BLaER1 treated with 17β-estradiol and CSF1 and Interleukin-3, amounts not matched to agents 10 nM and 100 nM (cell line): ENCODE results near the gene CARMIL3.

Experiments
- H3K27ac ChIP-seq, 11 experiments: shearing (Covaris generic); formaldehyde crosslinking; 2 replicates each; pipeline ENCODE4 v1.8.1; 2022
- H3K27me3 ChIP-seq, 11 experiments: shearing (Covaris generic); formaldehyde crosslinking; 2 replicates each; pipeline ENCODE4 v1.8.1; 2022
- H3K36me3 ChIP-seq, 11 experiments: shearing (Covaris generic); formaldehyde crosslinking; 2 replicates each; pipeline ENCODE4 v1.8.1; 2022
- H3K4me1 ChIP-seq, 10 experiments: shearing (Covaris generic); formaldehyde crosslinking; 2 replicates each; pipeline ENCODE4 v1.8.1; 2022
- H3K4me2 ChIP-seq, 11 experiments: shearing (Covaris generic); formaldehyde crosslinking; 2 replicates each; pipeline ENCODE4 v1.8.1; 2022
- H3K4me3 ChIP-seq, 10 experiments: shearing (Covaris generic); formaldehyde crosslinking; 2 replicates each; pipeline ENCODE4 v1.8.1; 2022
- H3K9ac ChIP-seq, 11 experiments: shearing (Covaris generic); formaldehyde crosslinking; 2 replicates each; pipeline ENCODE4 v1.8.1; 2022
- H3K9me3 ChIP-seq, 11 experiments: shearing (Covaris generic); formaldehyde crosslinking; replicated peaks in 1 of 11; 2 replicates each; pipeline ENCODE4 v1.8.1; 2022
- H4K20me1 ChIP-seq, 11 experiments: shearing (Covaris generic); formaldehyde crosslinking; 2 replicates each; pipeline ENCODE4 v1.8.1; 2022
- Cebpa-rat ChIP-seq, 11 experiments: shearing (Covaris generic); IDR thresholded peaks; 2 replicates each; pipeline ENCODE4 v1.8.1; 2022

The CARMIL3 gene

GRCh38 chr14:24093901-24094840, 42.4 kb downstream of the CARMIL3 start, which contains the start of gene PCK2:
Gene PCK2, plus strand, starts transcription at chr14:24094311. Its CDS starts 95 bp downstream, at chr14:24094406.
- peak within 1 kb of the TSS; percentile 73 to 97 (median 87) for H3K4me3 ChIP-seq
- H3K9ac ChIP-seq: peak within 1 kb of the TSS; percentile 91 to 100 (median 97)
- peaks cover 41 to 62% (median 49%) of the 10 kb centered on the region in 10 experiments for H3K4me1 ChIP-seq
- H3K36me3 ChIP-seq: peaks cover 24 to 36% (median 30%) of the 10 kb centered on the region in 11 experiments
- no peaks in the 10 kb centered on the region for H3K9me3 ChIP-seq
- H4K20me1 ChIP-seq: peaks cover 0 to 36% (median 4%) of the 10 kb centered on the region in 11 experiments; a peak in 9 of 22 replicates
- peak within 1 kb of the TSS; percentile 79 to 94 (median 91) for H3K4me2 ChIP-seq
- H3K27me3 ChIP-seq: no peaks in the 10 kb centered on the region
- 0 out of 22 replicates have a peak, but pooled peaks of 1 of the 11 experiments have one; percentile 28 for TF ChIP-seq Cebpa-rat (IDR thresholded peaks at IDR 0.05)
- peak within 1 kb of the TSS; percentile 94 to 100 (median 98) for H3K27ac ChIP-seq

GRCh38 chr14:24094841-24095270, 43.0 kb downstream of the CARMIL3 start:
- Histone ChIP-seq H3K36me3 (peaks cover 31 to 42% (median 37%) of the 10 kb centered on the region in 11 experiments), H3K27ac (peak overlapping the region; percentile 94 to 100 (median 98)), H3K4me1 (peaks cover 41 to 68% (median 52%) of the 10 kb centered on the region in 10 experiments), H4K20me1 (peaks cover 0 to 43% (median 5%) of the 10 kb centered on the region in 11 experiments; a peak in 9 of 22 replicates), H3K9ac (peak overlapping the region; percentile 91 to 100 (median 97)), H3K4me2 (peak overlapping the region; percentile 79 to 94 (median 91)), H3K27me3 (no peaks in the 10 kb centered on the region), H3K4me3 (peak overlapping the region; percentile 73 to 97 (median 87)), H3K9me3 (no peaks in the 10 kb centered on the region)
- no peak for TF ChIP-seq Cebpa-rat (IDR thresholded peaks at IDR 0.05)

GRCh38 chr14:24095271-24096068, 43.7 kb downstream of the CARMIL3 start:
- H3K36me3 ChIP-seq: peaks cover 37 to 48% (median 43%) of the 10 kb centered on the region in 11 experiments
- H3K4me3 ChIP-seq: peak overlapping the region; percentile 73 to 97 (median 87)
- peak overlapping the region; percentile 94 to 100 (median 98) for H3K27ac ChIP-seq
- peak overlapping the region; percentile 79 to 94 (median 91) for H3K4me2 ChIP-seq
- no peak for TF ChIP-seq Cebpa-rat (IDR thresholded peaks at IDR 0.05)
- no peaks in the 10 kb centered on the region for H3K9me3 ChIP-seq
- H3K9ac ChIP-seq: peak overlapping the region; percentile 91 to 100 (median 97)
- no peaks in the 10 kb centered on the region for H3K27me3 ChIP-seq
- peaks cover 38 to 70% (median 51%) of the 10 kb centered on the region in 10 experiments for H3K4me1 ChIP-seq
- H4K20me1 ChIP-seq: peaks cover 0 to 49% (median 5%) of the 10 kb centered on the region in 11 experiments; a peak in 9 of 22 replicates

DNA sequence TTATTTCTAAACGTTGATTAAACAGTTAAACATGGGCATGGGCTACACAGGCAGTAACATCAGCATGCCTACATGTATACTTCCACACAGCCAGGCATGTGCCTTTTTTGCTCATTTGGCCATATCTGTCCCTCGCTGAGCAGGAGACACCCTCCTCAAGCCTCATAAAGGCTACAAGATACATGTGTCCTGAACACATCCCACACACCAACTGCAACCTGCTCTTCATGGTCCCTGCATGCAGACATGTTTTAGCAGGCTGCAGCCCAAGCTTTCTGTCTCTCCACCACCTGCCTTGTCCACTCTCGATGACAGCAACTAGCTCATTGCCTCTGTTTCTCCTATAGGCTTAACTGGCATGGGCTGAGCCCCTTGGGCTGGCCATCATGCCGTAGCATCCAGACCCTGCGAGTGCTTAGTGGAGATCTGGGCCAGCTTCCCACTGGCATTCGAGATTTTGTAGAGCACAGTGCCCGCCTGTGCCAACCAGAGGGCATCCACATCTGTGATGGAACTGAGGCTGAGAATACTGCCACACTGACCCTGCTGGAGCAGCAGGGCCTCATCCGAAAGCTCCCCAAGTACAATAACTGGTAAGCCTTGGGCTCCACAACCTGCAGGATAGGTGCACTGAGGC, 44.9 kb downstream of the CARMIL3 start:
- Histone ChIP-seq H3K27me3 (no peaks in the 10 kb centered on the region), H3K27ac (0 out of 22 replicates have a peak overlapping the region, but pooled peaks of 1 of the 11 experiments have one; percentile 99), H3K4me2 (peak overlapping the region; percentile 79 to 94 (median 91)), H3K36me3 (peaks cover 49 to 60% (median 55%) of the 10 kb centered on the region in 11 experiments), H4K20me1 (peaks cover 0 to 61% (median 5%) of the 10 kb centered on the region in 11 experiments; a peak in 9 of 22 replicates), H3K9ac (peak overlapping the region in 1 of 11 experiments; percentile 8; a peak in 1 of 22 replicates), H3K4me3 (no peak overlapping the region), H3K9me3 (no peaks in the 10 kb centered on the region), H3K4me1 (peaks cover 32 to 59% (median 45%) of the 10 kb centered on the region in 10 experiments)
- TF ChIP-seq Cebpa-rat (IDR thresholded peaks at IDR 0.05): no peak

DNA sequence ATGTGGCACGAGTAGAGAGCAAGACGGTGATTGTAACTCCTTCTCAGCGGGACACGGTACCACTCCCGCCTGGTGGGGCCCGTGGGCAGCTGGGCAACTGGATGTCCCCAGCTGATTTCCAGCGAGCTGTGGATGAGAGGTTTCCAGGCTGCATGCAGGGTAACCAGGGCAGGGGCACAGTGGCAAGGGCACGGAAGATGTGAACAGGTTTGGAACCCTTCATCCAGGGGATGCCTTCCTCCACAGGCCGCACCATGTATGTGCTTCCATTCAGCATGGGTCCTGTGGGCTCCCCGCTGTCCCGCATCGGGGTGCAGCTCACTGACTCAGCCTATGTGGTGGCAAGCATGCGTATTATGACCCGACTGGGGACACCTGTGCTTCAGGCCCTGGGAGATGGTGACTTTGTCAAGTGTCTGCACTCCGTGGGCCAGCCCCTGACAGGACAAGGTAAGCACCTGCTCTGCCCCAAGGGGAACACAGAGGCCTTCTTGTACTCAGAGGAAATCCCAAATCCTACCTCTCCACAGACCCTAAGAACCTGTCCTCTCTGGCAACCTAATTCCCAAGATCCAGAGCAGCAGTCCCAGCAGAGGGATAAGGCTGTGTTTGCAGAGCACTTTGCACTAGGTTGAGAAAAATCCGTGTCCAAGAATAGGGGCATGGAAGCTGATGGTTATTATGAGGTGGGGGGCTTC, 46.6 kb downstream of the CARMIL3 start:
- no peaks in the 10 kb centered on the region for H3K27me3 ChIP-seq
- H4K20me1 ChIP-seq: peaks cover 0 to 73% (median 5%) of the 10 kb centered on the region in 11 experiments; a peak in 9 of 22 replicates
- peak overlapping the region in 2 of 11 experiments; percentile 14 to 16; a peak in 4 of 22 replicates for H3K9ac ChIP-seq
- no peak overlapping the region for H3K4me2 ChIP-seq
- H3K9me3 ChIP-seq: peaks cover 0 to 14% (median 6%) of the 10 kb centered on the region in 11 experiments; a peak in 16 of 22 replicates
- peaks cover 66 to 78% (median 72%) of the 10 kb centered on the region in 11 experiments for H3K36me3 ChIP-seq
- peaks cover 21 to 42% (median 29%) of the 10 kb centered on the region in 10 experiments for H3K4me1 ChIP-seq
- no peak overlapping the region for H3K27ac ChIP-seq
- no peak for TF ChIP-seq Cebpa-rat (IDR thresholded peaks at IDR 0.05)
- H3K4me3 ChIP-seq: no peak overlapping the region

DNA sequence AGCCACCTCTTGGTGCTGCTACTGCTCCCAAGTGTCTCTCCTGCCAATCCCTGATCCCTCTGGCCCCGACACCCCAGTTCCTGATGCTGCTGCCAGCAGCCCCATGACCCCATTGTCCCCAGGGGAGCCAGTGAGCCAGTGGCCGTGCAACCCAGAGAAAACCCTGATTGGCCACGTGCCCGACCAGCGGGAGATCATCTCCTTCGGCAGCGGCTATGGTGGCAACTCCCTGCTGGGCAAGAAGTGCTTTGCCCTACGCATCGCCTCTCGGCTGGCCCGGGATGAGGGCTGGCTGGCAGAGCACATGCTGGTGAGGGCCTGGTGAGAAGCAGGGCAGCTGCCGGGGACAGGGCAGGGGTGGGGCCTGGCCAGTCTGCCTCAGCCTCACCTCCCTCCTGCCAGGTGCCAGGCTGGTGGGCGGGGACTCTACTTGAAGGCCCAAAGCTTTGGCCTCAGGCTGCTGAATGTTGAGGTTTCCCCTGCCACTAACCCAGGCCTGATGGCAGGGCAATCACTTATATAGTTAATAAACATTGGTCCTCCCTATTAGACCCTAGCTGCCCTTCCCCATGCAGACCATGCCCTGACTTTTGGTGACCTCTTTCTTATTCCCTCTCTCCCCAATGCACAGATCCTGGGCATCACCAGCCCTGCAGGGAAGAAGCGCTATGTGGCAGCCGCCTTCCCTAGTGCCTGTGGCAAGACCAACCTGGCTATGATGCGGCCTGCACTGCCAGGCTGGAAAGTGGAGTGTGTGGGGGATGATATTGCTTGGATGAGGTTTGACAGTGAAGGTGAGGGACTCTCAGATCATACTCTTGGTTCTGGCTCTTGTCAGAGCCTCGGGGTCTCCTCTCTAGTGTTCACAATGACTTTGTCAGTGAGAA, 47.4 kb downstream of the CARMIL3 start:
- no peak for TF ChIP-seq Cebpa-rat (IDR thresholded peaks at IDR 0.05)
- Histone ChIP-seq H3K9ac (peak overlapping the region in 1 of 11 experiments; percentile 8; a peak in 3 of 22 replicates), H3K27ac (no peak overlapping the region), H3K36me3 (peaks cover 74 to 85% (median 80%) of the 10 kb centered on the region in 11 experiments), H3K4me2 (no peak overlapping the region), H4K20me1 (peaks cover 0 to 78% (median 5%) of the 10 kb centered on the region in 11 experiments; a peak in 9 of 22 replicates), H3K4me1 (peaks cover 16 to 38% (median 24%) of the 10 kb centered on the region in 10 experiments), H3K27me3 (no peaks in the 10 kb centered on the region), H3K4me3 (no peak overlapping the region), H3K9me3 (peaks cover 0 to 22% (median 14%) of the 10 kb centered on the region in 11 experiments; a peak in 17 of 22 replicates)
